Activated CD4-positive, alpha-beta T cell treated with anti-CD3 and anti-CD28 coated beads, Interleukin-2, amount 50 U/mL, for 24 hours (primary cell): Measurements from ENCODE around the gene MEP1B.

Experiments
- DNase-seq, 2 donors: peaks; one replicate each; pipeline ENCODE4 v3.0.0-alpha.2; 2020; ENCODE audit warnings: low read depth in 1 of 2, low spot score in 1 of 2

MEP1B gene

DNA sequence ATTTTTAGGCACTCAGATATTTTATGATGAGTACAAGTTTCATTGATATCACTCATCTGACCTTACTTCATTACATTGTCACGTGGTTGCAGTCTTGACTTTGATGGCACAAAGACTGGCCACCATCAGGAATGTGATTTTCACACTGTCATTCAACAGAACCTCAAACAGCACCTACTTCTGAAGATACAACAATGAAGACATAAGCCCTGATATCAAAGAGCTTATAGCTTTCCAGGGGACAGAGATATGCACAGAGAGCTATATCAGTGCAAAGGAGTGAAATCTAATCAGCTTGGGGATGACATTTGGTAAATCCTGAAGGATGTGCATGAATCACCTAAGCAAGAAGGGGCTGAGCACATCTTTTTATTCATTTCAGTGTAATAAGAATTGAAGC lies 72.3 kb downstream of the MEP1B start:
- DNase-seq, result no peak

DNA sequence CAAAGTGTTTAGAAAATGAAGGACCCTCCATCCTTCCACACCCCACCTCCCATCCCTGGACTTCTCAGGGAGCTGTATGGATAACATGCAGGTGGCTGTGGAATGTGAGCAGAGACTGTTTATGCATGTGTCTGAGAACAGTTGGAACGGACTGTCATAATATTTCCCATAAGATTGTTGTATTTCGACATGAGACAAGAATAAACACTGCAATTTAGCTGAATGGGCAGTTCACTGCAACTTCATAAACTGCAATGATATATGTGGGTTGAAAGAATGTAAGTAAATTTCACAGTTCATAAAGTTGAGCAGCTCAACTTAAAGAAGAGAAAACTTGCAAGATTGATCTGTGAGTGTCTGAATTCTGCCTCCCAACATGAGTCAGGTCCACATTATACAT lies 74.6 kb downstream of the MEP1B start:
- DNase-seq, result no peak

DNA sequence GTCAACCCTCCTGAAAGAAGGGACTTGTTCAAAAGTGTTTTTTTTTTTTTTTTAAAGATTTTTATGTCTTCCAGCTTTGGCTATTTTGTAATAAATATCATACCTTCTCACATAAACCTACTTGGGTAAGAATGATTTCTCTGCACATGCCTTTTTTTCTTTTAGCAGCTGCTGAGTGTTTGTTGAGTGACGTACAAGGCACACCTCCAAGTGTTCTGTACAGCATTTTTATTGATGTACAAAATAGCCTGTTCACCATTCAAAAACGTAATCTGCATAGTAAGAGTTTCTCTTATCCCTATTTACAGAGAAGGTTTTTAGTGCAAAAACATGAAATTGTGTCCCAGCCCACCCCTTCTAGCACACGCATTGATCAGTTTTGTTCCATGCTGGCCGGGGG lies 77.6 kb downstream of the MEP1B start:
- DNase-seq, result no peak
